ENCODE data around the gene APBA1. TPM values are rescaled to one million over a fixed set of nuclear protein-coding genes. Genes with fewer than 3 reads are reported as not detected.

Gene APBA1
- total RNA-seq, 1 donor from 2014 or later: under 0.01 TPM

- FAIRE-seq: no peak
These were observed 87.4 kb downstream of the APBA1 start for GRCh38 chr9:69584759-69585158.

DNA sequence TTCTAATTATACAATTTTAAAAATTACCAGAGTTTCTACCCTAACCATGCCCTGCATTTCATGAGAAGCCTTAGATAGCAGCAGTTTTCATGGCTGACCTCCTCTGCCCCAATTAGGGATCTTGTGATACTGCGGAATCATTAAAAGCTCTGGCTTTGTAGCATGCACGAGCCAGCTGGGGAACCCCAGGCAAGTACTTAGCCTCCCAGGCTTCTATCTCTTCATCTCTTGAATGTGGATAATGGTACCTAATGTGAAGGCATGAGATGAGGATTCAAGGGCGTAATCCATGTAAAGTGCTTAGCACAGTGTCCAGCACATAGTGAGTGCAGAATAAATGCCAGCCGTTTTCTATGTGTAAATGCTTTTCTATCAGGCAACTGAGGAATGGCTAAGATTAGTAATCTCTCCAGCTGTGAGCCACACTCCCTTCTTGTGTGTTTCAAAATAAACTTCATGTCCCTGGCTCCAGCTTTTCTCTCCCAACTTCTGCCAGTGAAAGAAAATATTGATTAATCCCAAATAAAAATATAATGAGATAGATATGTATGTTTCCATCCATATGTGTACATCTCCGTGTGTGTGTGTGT lies 88.4 kb downstream of the APBA1 start:
- FAIRE-seq (no peak), DNase-seq (ENCODE audit: low read depth) (no peak)
- Histone ChIP-seq H3K27me3 (ENCODE audit: control insufficient read depth, insufficient read depth, low read length) (no peaks in the 10 kb centered on the region), H3K4me3 (ENCODE audit: low read depth, low read length) (no peak overlapping the region), H3K36me3 (ENCODE audit: control insufficient read depth, insufficient read depth, low read length) (no peaks in the 10 kb centered on the region)
- TF ChIP-seq, protein P1, sequence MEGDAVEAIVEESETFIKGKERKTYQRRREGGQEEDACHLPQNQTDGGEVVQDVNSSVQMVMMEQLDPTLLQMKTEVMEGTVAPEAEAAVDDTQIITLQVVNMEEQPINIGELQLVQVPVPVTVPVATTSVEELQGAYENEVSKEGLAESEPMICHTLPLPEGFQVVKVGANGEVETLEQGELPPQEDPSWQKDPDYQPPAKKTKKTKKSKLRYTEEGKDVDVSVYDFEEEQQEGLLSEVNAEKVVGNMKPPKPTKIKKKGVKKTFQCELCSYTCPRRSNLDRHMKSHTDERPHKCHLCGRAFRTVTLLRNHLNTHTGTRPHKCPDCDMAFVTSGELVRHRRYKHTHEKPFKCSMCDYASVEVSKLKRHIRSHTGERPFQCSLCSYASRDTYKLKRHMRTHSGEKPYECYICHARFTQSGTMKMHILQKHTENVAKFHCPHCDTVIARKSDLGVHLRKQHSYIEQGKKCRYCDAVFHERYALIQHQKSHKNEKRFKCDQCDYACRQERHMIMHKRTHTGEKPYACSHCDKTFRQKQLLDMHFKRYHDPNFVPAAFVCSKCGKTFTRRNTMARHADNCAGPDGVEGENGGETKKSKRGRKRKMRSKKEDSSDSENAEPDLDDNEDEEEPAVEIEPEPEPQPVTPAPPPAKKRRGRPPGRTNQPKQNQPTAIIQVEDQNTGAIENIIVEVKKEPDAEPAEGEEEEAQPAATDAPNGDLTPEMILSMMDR (IDR thresholded peaks at IDR 0.05; ENCODE audit: insufficient read depth, low read length, severe bottlenecking): no peak

More at GRCh38 chr9:69584759-69585158, 87.4 kb downstream of the APBA1 start:
- peak; percentile 74 for DNase-seq (ENCODE audit: low read depth)
- Histone ChIP-seq H3K27me3 (ENCODE audit: control insufficient read depth, insufficient read depth, low read length) (no peaks in the 10 kb centered on the region), H3K4me3 (ENCODE audit: low read depth, low read length) (no peak overlapping the region), H3K36me3 (ENCODE audit: control insufficient read depth, insufficient read depth, low read length) (no peaks in the 10 kb centered on the region)
- TF ChIP-seq, protein P1 (IDR thresholded peaks at IDR 0.05; ENCODE audit: insufficient read depth, low read length, severe bottlenecking): no peak

GRCh38 chr9:69582544-69583297 lies 89.5 kb downstream of the APBA1 start:
- DNase-seq (ENCODE audit: low read depth) (peak; percentile 72), FAIRE-seq (peak; percentile 40)
- TF ChIP-seq, protein P1 (IDR thresholded peaks at IDR 0.05; ENCODE audit: insufficient read depth, low read length, severe bottlenecking): no peak
- Histone ChIP-seq H3K4me3 (ENCODE audit: low read depth, low read length) (no peak overlapping the region), H3K36me3 (ENCODE audit: control insufficient read depth, insufficient read depth, low read length) (no peaks in the 10 kb centered on the region), H3K27me3 (ENCODE audit: control insufficient read depth, insufficient read depth, low read length) (no peaks in the 10 kb centered on the region)

DNA sequence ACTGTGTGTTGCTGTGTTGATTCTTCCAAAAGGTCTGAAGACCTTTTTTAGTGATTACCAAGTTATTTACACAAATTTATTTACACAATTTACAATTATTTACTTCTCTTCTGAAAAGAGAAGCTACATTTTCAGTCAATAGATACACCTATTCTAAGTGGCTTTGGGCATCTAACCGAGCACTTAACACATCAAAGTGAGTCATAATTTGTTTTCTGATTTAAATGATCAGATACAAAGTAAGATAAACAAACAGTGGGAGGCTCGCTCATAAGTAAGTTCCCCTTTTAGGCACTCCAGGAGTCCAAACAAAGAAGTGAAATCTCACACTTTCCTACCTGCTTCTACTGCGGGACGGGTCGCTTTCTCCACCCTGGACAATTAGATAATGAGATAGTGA lies 90.2 kb downstream of the APBA1 start:
- peak; percentile 29 for DNase-seq (ENCODE audit: low read depth)
- Histone ChIP-seq H3K4me3 (ENCODE audit: low read depth, low read length) (no peak overlapping the region), H3K27me3 (ENCODE audit: control insufficient read depth, insufficient read depth, low read length) (no peaks in the 10 kb centered on the region), H3K36me3 (ENCODE audit: control insufficient read depth, insufficient read depth, low read length) (no peaks in the 10 kb centered on the region)
- TF ChIP-seq, protein P1 (IDR thresholded peaks at IDR 0.05; ENCODE audit: insufficient read depth, low read length, severe bottlenecking): no peak
- no peak for FAIRE-seq

DNA sequence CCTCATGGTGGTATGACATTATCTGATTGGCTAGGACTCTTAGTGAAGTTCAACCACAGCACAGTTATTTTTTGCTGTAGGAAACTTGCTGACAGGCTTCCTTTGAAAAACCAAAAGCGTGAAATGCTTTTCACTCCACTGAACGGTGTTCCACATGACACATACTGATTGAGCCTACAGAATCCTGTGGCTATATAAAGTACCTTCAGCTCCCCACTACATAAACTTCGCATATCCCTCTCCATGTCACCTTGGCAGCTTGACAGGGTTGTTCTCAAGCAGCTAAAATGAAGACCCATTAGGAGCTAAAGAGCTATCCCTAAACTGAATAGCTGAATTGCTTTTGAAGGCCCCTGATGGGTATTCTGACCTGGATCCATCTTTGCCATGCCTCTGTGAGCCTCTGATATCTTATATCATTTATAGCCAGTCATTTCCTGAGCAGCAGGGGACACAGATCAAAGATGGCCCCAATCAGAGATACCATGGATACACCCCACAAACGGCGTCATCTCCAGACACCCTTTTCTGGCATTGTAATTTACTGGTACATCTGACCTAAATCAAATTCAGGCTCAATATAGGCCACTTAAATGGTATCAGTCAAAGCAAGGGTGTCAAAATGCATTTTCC lies 91.5 kb downstream of the APBA1 start:
- TF ChIP-seq, protein P1 (IDR thresholded peaks at IDR 0.05; ENCODE audit: insufficient read depth, low read length, severe bottlenecking): no peak
- Histone ChIP-seq H3K36me3 (ENCODE audit: control insufficient read depth, insufficient read depth, low read length) (no peaks in the 10 kb centered on the region), H3K27me3 (ENCODE audit: control insufficient read depth, insufficient read depth, low read length) (no peaks in the 10 kb centered on the region), H3K4me3 (ENCODE audit: low read depth, low read length) (no peak overlapping the region)
- FAIRE-seq (no peak), DNase-seq (ENCODE audit: low read depth) (no peak)

Data from bronchial epithelial cell (primary cell).